RCC 7860 (cell line): Measurements from ENCODE around the gene CYP2E1.
"Not testable (repeated sequence)": the region's sequence is repeated elsewhere in the genome, so short reads cannot be mapped to it uniquely, and the experiment has no call there.

Experiments used
- DNase-seq: peaks from one replicate; pipeline ENCODE4 v3.0.0-alpha.2; 2015; ENCODE audit warnings: low spot score
- FAIRE-seq: peaks from 2 replicates; lab custom pipeline; 2012; peaks lifted over from hg19 to GRCh38; lab: Jason Lieb, UNC

Gene CYP2E1

DNA sequence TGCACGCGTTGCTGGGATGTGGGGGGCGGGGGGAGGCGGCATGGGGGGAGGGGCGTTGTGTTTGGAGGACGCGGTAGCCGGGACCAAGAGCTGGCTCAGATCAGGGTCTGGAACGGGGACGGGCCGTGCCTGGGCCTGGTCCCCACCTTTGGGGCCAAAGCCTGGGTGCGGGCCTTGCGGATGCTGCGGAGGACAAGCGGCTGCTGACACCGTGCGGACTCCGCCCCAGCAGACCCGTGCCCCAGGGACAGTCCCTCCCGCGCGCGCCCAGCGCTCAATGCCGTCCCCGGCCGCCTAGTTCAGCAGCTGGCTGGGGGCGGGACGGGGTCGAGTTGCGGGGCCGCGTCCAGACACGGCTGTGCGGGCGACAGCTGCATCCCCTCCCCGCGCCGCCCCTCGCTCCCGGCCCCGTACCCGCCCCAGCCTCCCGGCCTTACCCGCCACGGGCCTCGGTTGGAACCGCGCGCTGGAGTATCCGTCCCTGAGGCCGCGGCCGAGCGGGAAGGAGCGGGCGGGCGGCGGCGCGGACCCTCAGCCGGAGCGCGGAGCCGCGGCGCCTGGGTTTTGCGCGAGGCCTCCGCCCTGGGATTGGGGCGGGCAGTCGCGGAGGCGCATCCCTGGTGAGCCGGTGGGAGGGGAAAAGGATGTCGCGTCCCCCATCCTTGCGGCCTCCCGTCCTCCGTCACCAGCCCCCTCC, 41.8 kb downstream of the CYP2E1 start:
- not testable (repeated sequence) for DNase-seq, FAIRE-seq

DNA sequence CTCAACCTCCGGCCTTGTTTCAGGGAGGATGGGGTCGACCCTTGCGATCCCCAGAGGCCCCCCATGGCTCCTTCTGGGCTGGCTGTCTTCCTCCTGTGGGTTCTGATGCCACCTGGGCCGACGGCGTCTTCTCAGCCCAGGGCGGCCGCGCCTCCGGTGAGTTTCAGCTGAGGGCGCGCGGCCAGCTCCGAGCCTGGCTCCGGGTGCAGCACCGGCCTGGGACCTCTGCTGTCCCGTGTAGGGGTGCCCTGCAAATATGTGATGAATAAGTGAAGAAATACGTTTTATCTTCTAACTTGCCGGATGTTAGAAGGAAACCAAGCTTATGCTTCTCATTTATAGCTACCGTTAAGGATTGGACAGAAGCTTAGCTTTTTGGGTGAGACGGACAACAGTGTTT, 42.6 kb downstream of the CYP2E1 start:
- not testable (repeated sequence) for FAIRE-seq

DNA sequence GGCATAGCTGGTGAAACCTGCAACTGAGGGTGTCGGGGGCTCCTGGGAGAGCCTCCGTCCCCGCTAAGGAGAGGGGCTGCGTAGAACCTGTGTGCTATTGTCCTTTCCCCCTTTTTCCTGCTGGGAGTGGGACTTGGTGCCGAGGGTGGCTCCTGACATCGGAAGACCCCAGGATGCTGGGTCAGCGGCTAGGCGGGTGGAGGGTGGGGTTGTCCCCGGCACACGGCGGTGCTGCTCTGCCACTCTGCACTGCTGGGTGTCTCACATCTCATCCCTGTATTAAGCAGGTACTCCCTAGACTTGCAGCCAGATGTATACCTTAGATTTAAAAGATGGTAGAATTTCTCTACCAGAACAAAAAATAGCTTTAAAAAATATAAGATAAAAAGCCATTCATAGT, 44.9 kb downstream of the CYP2E1 start:
- FAIRE-seq, DNase-seq: not testable (repeated sequence)

More for the DNA sequence above, 42.6 kb downstream of the CYP2E1 start:
- DNase-seq, result not testable (repeated sequence)

DNA sequence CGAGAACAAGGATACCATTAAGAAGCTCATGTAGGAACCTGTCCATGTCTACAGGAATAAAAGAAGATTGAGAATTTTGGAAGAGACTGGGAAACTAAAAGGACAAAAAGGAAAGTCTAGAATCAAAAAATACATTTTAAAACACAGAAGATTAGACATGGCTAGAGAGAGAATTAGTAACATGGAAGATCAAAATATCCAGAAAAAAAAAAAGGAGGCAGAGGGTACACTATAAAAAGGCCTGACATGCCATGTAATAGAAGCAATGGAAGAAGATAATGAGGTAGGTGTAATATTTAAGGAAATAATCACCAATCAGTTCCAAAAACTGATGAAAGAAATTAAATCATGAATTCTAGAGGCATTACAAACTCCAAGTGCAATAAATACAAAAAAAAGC, 46.3 kb downstream of the CYP2E1 start:
- DNase-seq, FAIRE-seq: not testable (repeated sequence)

DNA sequence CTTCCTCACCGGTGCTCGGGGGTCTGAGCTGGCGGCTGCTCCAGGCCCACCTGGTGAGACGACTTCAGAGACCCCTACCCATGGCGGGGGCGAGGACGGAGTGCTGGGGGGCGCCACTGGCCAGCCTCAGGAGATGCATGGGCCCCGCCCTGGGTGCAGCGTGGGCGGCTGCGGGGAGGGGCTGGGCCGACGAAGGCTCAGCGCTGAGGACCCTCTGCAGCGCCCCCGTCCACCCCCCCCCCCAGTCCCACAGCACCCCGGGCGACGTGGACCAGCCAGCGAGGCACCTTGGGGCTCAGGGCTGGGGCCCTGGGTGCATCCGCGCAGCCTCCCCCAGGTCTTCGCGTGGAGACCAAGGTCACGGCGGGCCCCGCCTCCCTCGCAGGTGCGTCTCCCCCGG, 49.9 kb downstream of the CYP2E1 start:
- not testable (repeated sequence) for DNase-seq, FAIRE-seq
